22Rv1 (cell line): ENCODE measurements around the gene TRAF1.

Experiments
- CTCF ChIP-seq: fragments of 450-650 bp; IDR thresholded peaks from 2 replicates; pipeline ENCODE4 v1.5.1; 2017; ENCODE audit warnings: mild to moderate bottlenecking
- ZFX ChIP-seq: fragments of 450-650 bp; IDR thresholded peaks from 2 replicates; pipeline ENCODE4 v1.6.1; 2017; ENCODE audit warnings: antibody characterized with exemption, borderline replicate concordance

- no peak for TF ChIP-seq CTCF
- TF ChIP-seq ZFX: no peak
These were observed 36.0 kb downstream of the TRAF1 start for GRCh38 chr9:120890320-120891244.
